Esophagus muscularis mucosa (tissue), 4 donors: ENCODE results near the gene FZD10. TPM values are rescaled to one million over a fixed set of nuclear protein-coding genes. Genes with fewer than 3 reads are reported as not detected.

Experiments used
- DNase-seq: peaks from one replicate; pipeline ENCODE4 v3.0.0-alpha.2; 2017; ENCODE audit errors: extremely low spot score
- H3K27ac ChIP-seq, 4 donors: fragments of 200-600 bp; sonication (generic); replicated peaks in 1 of 4; 1 replicate in 3 of 4; 2 replicates in 1 of 4; pipeline ENCODE4 v1.5.1; 2016 to 2019; ENCODE audit warnings: mild to moderate bottlenecking in 1 of 4
- H3K27me3 ChIP-seq, 4 donors: fragments of 200-600 bp; sonication (generic); one replicate each; pipeline versions ENCODE4 v1.5.1 to v1.6.0; 2016 to 2019
- H3K36me3 ChIP-seq, 4 donors: fragments of 200-600 bp; sonication (generic); one replicate each; pipeline ENCODE4 v1.5.1; 2016 to 2019
- H3K4me1 ChIP-seq, 4 donors: fragments of 200-600 bp; sonication (generic); one replicate each; pipeline ENCODE4 v1.5.1; 2016 to 2019
- H3K4me3 ChIP-seq, 4 donors: fragments of 200-600 bp; sonication (generic); 1 replicate in 2 of 4; 2 replicates in 2 of 4; pipeline ENCODE4 v1.5.1; 2016 to 2019; ENCODE audit warnings: mild to moderate bottlenecking in 4 of 4, moderate library complexity in 1 of 4
- H3K9me3 ChIP-seq, 4 donors: fragments of 200-600 bp; sonication (generic); 1 replicate in 3 of 4; 2 replicates in 1 of 4; pipeline ENCODE4 v1.5.1; 2016 to 2019
- CTCF ChIP-seq, 3 experiments: fragments of 200-600 bp in 2 of 3; fragments of 450-650 bp in 1 of 3; sonication (generic) in 2 of 3; IDR thresholded peaks; one replicate each; pipeline ENCODE4 v1.5.1; 2017 to 2019; ENCODE audit warnings: antibody characterized with exemption in 3 of 3, mild to moderate bottlenecking in 2 of 3, moderate library complexity in 1 of 3
- EP300 ChIP-seq: sonication (generic); formaldehyde crosslinking; IDR thresholded peaks from one replicate; pipeline ENCODE4 v1.6.1; 2017; ENCODE audit warnings: antibody characterized with exemption
- POLR2A ChIP-seq: fragments of 450-650 bp; IDR thresholded peaks from one replicate; pipeline ENCODE4 v1.6.1; 2017; ENCODE audit warnings: antibody characterized with exemption, moderate library complexity, mild to moderate bottlenecking, low read depth
- POLR2AphosphoS5 ChIP-seq, 2 donors: sonication (generic); formaldehyde crosslinking; IDR thresholded peaks; one replicate each; pipeline ENCODE4 v1.6.1; 2017; ENCODE audit warnings: antibody characterized with exemption in 2 of 2
- WGBS: methylation state at CpG from one replicate; pipeline ENCODE4 v1.1.5; 2018; 5-methylcytosine and 5-hydroxymethylcytosine counted together
- intact Hi-C: fragments of 100-400 bp; cut with DNase I; formaldehyde crosslinking; loops from one replicate; pipeline ENCODE4 v1.15.1; 2023
- total RNA-seq, 4 donors: library from RNA; depleted of rRNA; stranded (reverse); fragments of >200 nt; gene quantifications; one replicate each; pipeline versions ENCODE4 v1.1.0 to v1.2.1, GENCODE V29; 2016

FZD10 gene
- total RNA-seq, 4 donors from 2014 or later: 0.42 to 1.5 (median 1.0) TPM

GRCh38 chr12:130146176-130146931 is 15.9 kb upstream of the FZD10 start:
- 73% methylated on average over 10 of the region's 10 CpGs for WGBS
- Histone ChIP-seq H3K4me1 (no peaks in the 10 kb centered on the region), H3K27me3 (peaks cover 0 to 58% (median 0%) of the 10 kb centered on the region in 4 donors), H3K9me3 (no peaks in the 10 kb centered on the region), H3K4me3 (no peak overlapping the region), H3K36me3 (no peaks in the 10 kb centered on the region), H3K27ac (no peak overlapping the region)
- no peak for DNase-seq
- TF ChIP-seq CTCF (IDR thresholded peaks at IDR 0.05) (no peak), POLR2A (no peak), EP300 (no peak), POLR2AphosphoS5 (IDR thresholded peaks at IDR 0.05) (no peak)
- intact Hi-C loops: no loop called here

GRCh38 chr12:130147875-130148596 is 14.2 kb upstream of the FZD10 start:
- H3K4me3 ChIP-seq: no peak overlapping the region
- WGBS: 72% methylated on average over 6 of the region's 8 CpGs
- intact Hi-C loops: no loop called here
- DNase-seq: no peak
- no peaks in the 10 kb centered on the region for H3K9me3 ChIP-seq
- H3K27ac ChIP-seq: no peak overlapping the region
- no peaks in the 10 kb centered on the region for H3K4me1 ChIP-seq
- TF ChIP-seq EP300: no peak
- TF ChIP-seq CTCF (IDR thresholded peaks at IDR 0.05): no peak
- TF ChIP-seq POLR2AphosphoS5 (IDR thresholded peaks at IDR 0.05): no peak
- no peak for TF ChIP-seq POLR2A
- peaks cover 0 to 42% (median 0%) of the 10 kb centered on the region in 4 donors for H3K27me3 ChIP-seq
- no peaks in the 10 kb centered on the region for H3K36me3 ChIP-seq

GRCh38 chr12:130151846-130152245 is 10.4 kb upstream of the FZD10 start:
- no peak for TF ChIP-seq EP300
- TF ChIP-seq POLR2AphosphoS5 (IDR thresholded peaks at IDR 0.05): no peak
- no peak for TF ChIP-seq CTCF (IDR thresholded peaks at IDR 0.05)
- TF ChIP-seq POLR2A: no peak
- Histone ChIP-seq H3K9me3 (no peaks in the 10 kb centered on the region), H3K4me1 (no peaks in the 10 kb centered on the region), H3K27ac (no peak overlapping the region), H3K27me3 (peaks cover 0 to 52% (median 0%) of the 10 kb centered on the region in 4 donors), H3K4me3 (no peak overlapping the region), H3K36me3 (no peaks in the 10 kb centered on the region)
- WGBS: 85% methylated on average over 9 of the region's 9 CpGs
- no peak for DNase-seq
- intact Hi-C loops: no loop called here

- TF ChIP-seq CTCF (IDR thresholded peaks at IDR 0.05): no peak
- no peak for TF ChIP-seq POLR2AphosphoS5 (IDR thresholded peaks at IDR 0.05)
- no peak for TF ChIP-seq EP300
- no peak for TF ChIP-seq POLR2A
- H3K27ac ChIP-seq: no peak overlapping the region
- H3K4me3 ChIP-seq: no peak overlapping the region
- H3K4me1 ChIP-seq: no peaks in the 10 kb centered on the region
- peaks cover 0 to 57% (median 0%) of the 10 kb centered on the region in 4 donors for H3K27me3 ChIP-seq
- 99% methylated on average over 12 of the region's 12 CpGs for WGBS
- no peak for DNase-seq
- H3K36me3 ChIP-seq: no peaks in the 10 kb centered on the region
- intact Hi-C loops: no loop called here
- no peaks in the 10 kb centered on the region for H3K9me3 ChIP-seq
Observed at GRCh38 chr12:130152386-130152785, 9.9 kb upstream of the FZD10 start.
